MCF 10A (cell line): ENCODE measurements around the gene DNAJB14. TPM values are rescaled to one million over a fixed set of nuclear protein-coding genes. Genes with fewer than 3 reads are reported as not detected.
A peak's percentile ranks its signal among the peaks of the same experiment; 100 is the strongest.

Source experiments
- BruUV-seq: library from RNA; stranded (reverse); fragments of 400-500 nt; replicated peaks from 2 replicates; lab custom pipeline; 2021; lab: Mats Ljungman, UMichigan
- CTCF ChIA-PET: fragments of 300-600 bp; sonication (Branson Sonifier 250); formaldehyde crosslinking; extraction: SDS; loops from one replicate; lab custom pipeline; 2021; ENCODE audit warnings: antibody characterized with exemption, inconsistent platforms; lab: Yijun Ruan, JAX
- POLR2A ChIA-PET: fragments of 300-600, 350-650 bp; sonication (Branson Sonifier 250); formaldehyde crosslinking; extraction: SDS; loops from one replicate; lab custom pipeline; 2020; ENCODE audit warnings: antibody characterized with exemption, inconsistent platforms; lab: Yijun Ruan, JAX
- DNase-seq: peaks from one replicate; pipeline ENCODE4 v3.0.0-alpha.2; 2018; ENCODE audit not compliant: unreplicated experiment
- H3K27ac Mint-ChIP-seq: one replicate; pipeline ENCODE4 v1.8.0; 2022; ENCODE audit warnings: mild to moderate bottlenecking, low read depth, mixed read lengths; ENCODE audit not compliant: unreplicated experiment
- H3K27me3 Mint-ChIP-seq: one replicate; pipeline ENCODE4 v1.8.0; 2022; ENCODE audit warnings: mixed read lengths; ENCODE audit not compliant: insufficient read depth, unreplicated experiment
- H3K36me3 Mint-ChIP-seq: one replicate; pipeline ENCODE4 v1.8.0; 2022; ENCODE audit warnings: mild to moderate bottlenecking, moderate library complexity, mixed read lengths; ENCODE audit not compliant: insufficient read depth, unreplicated experiment
- H3K4me1 Mint-ChIP-seq: one replicate; pipeline ENCODE4 v1.8.0; 2022; ENCODE audit warnings: mixed read lengths; ENCODE audit not compliant: insufficient read depth, unreplicated experiment
- H3K4me3 Mint-ChIP-seq: one replicate; pipeline ENCODE4 v1.8.0; 2022; ENCODE audit warnings: mild to moderate bottlenecking, moderate library complexity, mixed read lengths; ENCODE audit not compliant: unreplicated experiment
- H3K9me3 Mint-ChIP-seq: one replicate; pipeline ENCODE4 v1.8.0; 2022; ENCODE audit warnings: mixed read lengths; ENCODE audit not compliant: unreplicated experiment
- CTCF ChIP-seq: fragments of 200-600 bp; IDR thresholded peaks from one replicate; pipeline ENCODE4 v1.8.0; 2022; ENCODE audit warnings: antibody characterized with exemption, mild to moderate bottlenecking; ENCODE audit not compliant: unreplicated experiment
- intact Hi-C: fragments of 100-400 bp; cut with micrococcal nuclease; formaldehyde crosslinking; loops from 2 replicates; pipeline ENCODE4 v1.14.1; 2022
- total RNA-seq: library from RNA; stranded (reverse); gene quantifications from 2 replicates; pipeline ENCODE4 v1.2.3, GENCODE V29; 2022

DNAJB14 gene
- total RNA-seq, 1 experiment from 2014 or later = 54.5 TPM

- ChIA-PET CTCF (interaction anchor here (0.6 kb wide), 1 partner anchor 928 kb away, joined by 3 read pairs; no protein-coding TSS in a partner anchor), POLR2A (no interaction called here)
- H3K4me3 Mint-ChIP-seq = no peak overlapping the region
- intact Hi-C loops = no loop called here
- H3K27ac Mint-ChIP-seq = no peak overlapping the region
- no peaks in the 10 kb centered on the region for H3K4me1 Mint-ChIP-seq
- TF ChIP-seq CTCF = no peak
- H3K36me3 Mint-ChIP-seq = peaks cover 24% of the 10 kb centered on the region
- H3K27me3 Mint-ChIP-seq = no peaks in the 10 kb centered on the region
- H3K9me3 Mint-ChIP-seq = no peaks in the 10 kb centered on the region
- BruUV-seq = no TSS peak
- no peak for DNase-seq
Measured at GRCh38 chr4:99868126-99868596, 78.3 kb downstream of the DNAJB14 start.

GRCh38 chr4:99863804-99864203 lies 82.6 kb downstream of the DNAJB14 start:
- Mint-ChIP-seq H3K4me3 (no peak overlapping the region), H3K36me3 (peaks cover 18% of the 10 kb centered on the region), H3K27ac (no peak overlapping the region), H3K27me3 (no peaks in the 10 kb centered on the region), H3K9me3 (no peaks in the 10 kb centered on the region), H3K4me1 (no peaks in the 10 kb centered on the region)
- ChIA-PET CTCF (interaction anchor here (1.2 kb wide), 1 partner anchor 52 kb away, joined by 5 read pairs; no protein-coding TSS in a partner anchor), POLR2A (interaction anchor here (0.5 to 1.2 kb wide), 5 partner anchors 11 to 1330 kb away, joined by 3 to 4 read pairs (median 4); partner anchors contain the start of genes DAPP1 and LAMTOR3)
- DNase-seq = peak; percentile 52
- intact Hi-C loops = no loop called here
- no peak for TF ChIP-seq CTCF
- BruUV-seq = no TSS peak

- intact Hi-C loops = no loop called here
- no peak for TF ChIP-seq CTCF
- no peak overlapping the region for H3K4me3 Mint-ChIP-seq
- no TSS peak for BruUV-seq
- H3K27me3 Mint-ChIP-seq = no peaks in the 10 kb centered on the region
- ChIA-PET POLR2A (interaction anchor here (0.5 to 0.8 kb wide), 2 partner anchors 14 to 322 kb away, joined by 3 read pairs; no protein-coding TSS in a partner anchor), CTCF (no interaction called here)
- peaks cover 7% of the 10 kb centered on the region for H3K36me3 Mint-ChIP-seq
- DNase-seq = no peak
- H3K4me1 Mint-ChIP-seq = peaks cover 2% of the 10 kb centered on the region
- H3K27ac Mint-ChIP-seq = no peak overlapping the region
- H3K9me3 Mint-ChIP-seq = no peaks in the 10 kb centered on the region
Measured at GRCh38 chr4:99861120-99861905, 85.1 kb downstream of the DNAJB14 start.

- ChIA-PET CTCF (no interaction called here), POLR2A (interaction anchor here (0.5 kb wide), 1 partner anchor 15 kb away, joined by 3 read pairs; no protein-coding TSS in a partner anchor)
- Mint-ChIP-seq H3K9me3 (no peaks in the 10 kb centered on the region), H3K4me3 (no peak overlapping the region), H3K36me3 (peaks cover 7% of the 10 kb centered on the region), H3K4me1 (peaks cover 7% of the 10 kb centered on the region), H3K27ac (no peak overlapping the region), H3K27me3 (no peaks in the 10 kb centered on the region)
- no peak for TF ChIP-seq CTCF
- DNase-seq = no peak
- BruUV-seq = no TSS peak
- intact Hi-C loops = no loop called here
Measured at GRCh38 chr4:99860521-99860920, 85.9 kb downstream of the DNAJB14 start.
